ENCODE data around the gene UBXN2A. TPM values are rescaled to one million over a fixed set of nuclear protein-coding genes. Genes with fewer than 3 reads are reported as not detected.

UBXN2A gene
- total RNA-seq, 1 experiment from 2014 or later = 39.9 TPM

- H3K27ac ChIP-seq = no peak overlapping the region
- H3K4me1 ChIP-seq = no peaks in the 10 kb centered on the region
- no peak for DNase-seq
- no peaks in the 10 kb centered on the region for H3K36me3 ChIP-seq
- H3K4me3 ChIP-seq = no peak overlapping the region
- no peaks in the 10 kb centered on the region for H3K27me3 ChIP-seq
- no peaks in the 10 kb centered on the region for H3K9me3 ChIP-seq (replicated peaks)
Measured at GRCh38 chr2:24051833-24052232, 111.6 kb downstream of the UBXN2A start.

DNA sequence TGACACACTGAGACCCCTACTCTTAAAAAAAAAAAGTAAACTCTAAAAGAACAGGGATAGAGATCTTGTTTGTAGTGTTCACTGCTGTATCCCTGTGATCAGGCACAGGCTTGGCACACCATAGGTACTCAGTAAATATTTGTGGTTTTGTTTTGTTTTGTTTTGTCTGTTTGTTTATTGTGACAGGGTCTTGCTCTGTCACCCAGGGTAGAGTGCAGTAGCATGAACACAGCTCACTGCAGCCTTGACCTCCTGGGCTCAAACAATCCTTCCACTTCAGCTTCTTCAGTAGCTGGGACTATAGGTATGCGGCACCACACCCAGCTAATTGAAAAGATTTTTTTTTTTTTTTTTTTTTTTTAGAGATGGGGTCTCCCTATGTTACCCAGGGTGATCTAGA is 112.7 kb downstream of the UBXN2A start:
- H3K36me3 ChIP-seq = no peaks in the 10 kb centered on the region
- no peaks in the 10 kb centered on the region for H3K9me3 ChIP-seq (replicated peaks)
- no peaks in the 10 kb centered on the region for H3K4me1 ChIP-seq
- H3K27ac ChIP-seq = no peak overlapping the region
- no peaks in the 10 kb centered on the region for H3K27me3 ChIP-seq
- H3K4me3 ChIP-seq = no peak overlapping the region
- DNase-seq = no peak

Other genes with a start within 250 kb of the UBXN2A start
- gene ATAD2B, start 13.3 kb upstream of the UBXN2A start, total RNA-seq (2014; rRNA removed; shearing (Covaris generic)) = 33.3 and 37.5 TPM in 2 replicates
- 0.05 TPM in 1 of 2 replicates, not detected in the other for gene MFSD2B, start 69.6 kb downstream of the UBXN2A start, total RNA-seq (2014; rRNA removed; shearing (Covaris generic))
- gene WDCP, start 106.9 kb downstream of the UBXN2A start, total RNA-seq (2014; rRNA removed; shearing (Covaris generic)) = 45.5 and 46.2 TPM in 2 replicates
- 41.8 and 47.2 TPM in 2 replicates for gene FKBP1B, start 109.3 kb downstream of the UBXN2A start, total RNA-seq (2014; rRNA removed; shearing (Covaris generic))
- 357 and 360 TPM in 2 replicates for gene SF3B6, start 135.9 kb downstream of the UBXN2A start, total RNA-seq (2014; rRNA removed; shearing (Covaris generic))
- gene TP53I3, start 144.4 kb downstream of the UBXN2A start, total RNA-seq (2014; rRNA removed; shearing (Covaris generic)) = 38.6 and 42.1 TPM in 2 replicates
- gene PFN4, start 182.9 kb downstream of the UBXN2A start, total RNA-seq (2014; rRNA removed; shearing (Covaris generic)) = 0.53 and 0.81 TPM in 2 replicates
- 2.2 and 2.5 TPM in 2 replicates for gene FAM228B, start 183.0 kb downstream of the UBXN2A start, total RNA-seq (2014; rRNA removed; shearing (Covaris generic))
- not detected in 2 replicates for gene FAM228A, start 234.6 kb downstream of the UBXN2A start, total RNA-seq (2014; rRNA removed; shearing (Covaris generic))

Measured in SJCRH30 (cell line).